Heart right ventricle (tissue), 16 donors: ENCODE measurements around the gene SUV39H2. TPM values are rescaled to one million over a fixed set of nuclear protein-coding genes. Genes with fewer than 3 reads are reported as not detected.
"Not testable (repeated sequence)": the region's sequence is repeated elsewhere in the genome, so short reads cannot be mapped to it uniquely, and the experiment has no call there.

Experiments
- ATAC-seq, 8 donors: fragments of 200-7000 bp; cut with Tn5 transposase; one replicate each; pipeline ENCODE4 v1.9.1; 2020; ENCODE audit warnings: mild to moderate bottlenecking in 8 of 8, moderate library complexity in 8 of 8, moderate number of reproducible peaks in 1 of 8
- DNase-seq, 2 donors: peaks; one replicate each; pipeline ENCODE4 v3.0.0-alpha.2; 2020
- H3K27ac ChIP-seq, 10 donors: fragments of 200-600 bp; sonication (generic) in 2 of 10; one replicate each; pipeline versions ENCODE4 v1.5.0 to v1.8.0; 2020 to 2022; ENCODE audit warnings: mild to moderate bottlenecking in 3 of 10
- H3K27me3 ChIP-seq, 7 donors: fragments of 200-600 bp; one replicate each; pipeline ENCODE4 v1.8.0; 2021 to 2022; ENCODE audit warnings: mild to moderate bottlenecking in 2 of 7
- H3K36me3 ChIP-seq, 9 donors: fragments of 200-600 bp; sonication (generic) in 1 of 9; one replicate each; pipeline versions ENCODE4 v1.5.0 to v1.8.0; 2020 to 2022; ENCODE audit warnings: mild to moderate bottlenecking in 2 of 9
- H3K4me1 ChIP-seq, 9 donors: fragments of 200-600 bp; sonication (generic) in 1 of 9; one replicate each; pipeline versions ENCODE4 v1.5.0 to v1.8.0; 2020 to 2022; ENCODE audit warnings: mild to moderate bottlenecking in 4 of 9
- H3K4me3 ChIP-seq, 10 donors: fragments of 200-600 bp; sonication (generic) in 2 of 10; one replicate each; pipeline versions ENCODE4 v1.5.0 to v1.8.0; 2020 to 2022; ENCODE audit warnings: mild to moderate bottlenecking in 7 of 10, moderate library complexity in 2 of 10
- H3K9me3 ChIP-seq, 11 donors: fragments of 200-600 bp in 10 of 11; sonication (generic) in 2 of 11; one replicate each; pipeline versions ENCODE4 v1.5.0 to v1.8.0; 2013 to 2022; ENCODE audit warnings: mild to moderate bottlenecking in 2 of 11, control low read depth in 1 of 11, moderate library complexity in 1 of 11
- CTCF ChIP-seq, 9 donors: fragments of 200-600 bp; sonication (generic) in 2 of 9; IDR thresholded peaks; one replicate each; pipeline versions ENCODE4 v1.5.0 to v1.8.0; 2021 to 2022; ENCODE audit warnings: antibody characterized with exemption in 9 of 9, mild to moderate bottlenecking in 5 of 9, moderate library complexity in 1 of 9
- WGBS, 2 donors: extraction: QIAGEN DNeasy Blood & Tissue Kit; methylation state at CpG; one replicate each; pipeline ENCODE4 v1.1.7; 2013; ENCODE audit warnings: inconsistent platforms in 1 of 2; 5-methylcytosine and 5-hydroxymethylcytosine counted together
- intact Hi-C, 10 donors: fragments of 100-400 bp; cut with DNase I; formaldehyde crosslinking; loops; one replicate each; pipeline versions ENCODE4 v1.11.1 to v1.14.2; 2022
- polyA plus RNA-seq, 2 donors: library from polyadenylated mRNA; stranded (reverse); fragments of 200-250 nt; gene quantifications; one replicate each; pipeline ENCODE4 v1.2.3, GENCODE V29; 2013
- total RNA-seq, 10 donors: library from RNA; stranded (reverse); fragmentation: NEBNext Ultra II Directional in 3 of 10; extraction: Animal tissue kit (Norgen Biotek cat#: 25700) in 3 of 10; gene quantifications; one replicate each; pipeline versions ENCODE4 v1.2.1 to v1.2.4, GENCODE V29; 2021 to 2023
- donor health status: Arrhythmogenic right ventricular cardiomyopathy.
- donor health status: ischemic (EF 13 %, LVEDD 7.1; RV severe dilation, severe dysfunction).
- donor health status: healthy with polysubstance abuse.
- donor health status: DM: no; HTN: yes; CAD: no.
- donor health status: DM: no; HTN: no; CAD: no.
- donor health status: ischemic (EF 25% LVEDD 6.9; RV normal size, moderate dysfunction).
- donor health status: ischemic (EF 25% LVEDD 5.7; RV mildly dilated, moderate dysfunction).
- donor health status: healthy.
- donor health status: DM: yes; HTN: yes; CAD: no.
- donor health status: Ischemic cardiomyopathy.
- donor health status: ischemic (EF 35%, LVEDD 5.7; RV mildly dilated, moderate dysfunction).
- donor health status: nonischemic (EF 11% LVEDD 7.7; RV severe dilation, severe dysfunction).
- donor health status: DM: yes; HTN: yes; CAD: no.
- donor health status: PGD.
- donor health status: ischemic (EF 29% LVEDD 5.4; RV normal size, mild dysfunction).
- donor health status: nonischemic (EF 23%, LVEDD 6.1; RV moderate dilation, normal function).

The SUV39H2 gene
- total and polyA plus RNA-seq, 12 donors = 1.1 to 9.1 (median 7.0) TPM

GRCh38 chr10:14904316-14904732 lies 25.7 kb downstream of the SUV39H2 start:
- no peak overlapping the region for H3K27ac ChIP-seq
- DNase-seq (no peak), ATAC-seq (no peak)
- H3K27me3 ChIP-seq = no peaks in the 10 kb centered on the region
- TF ChIP-seq CTCF (IDR thresholded peaks at IDR 0.05) = peak; percentile 19 to 60 (median 53)
- intact Hi-C loops = no loop called here
- no peaks in the 10 kb centered on the region for H3K4me1 ChIP-seq
- no peak overlapping the region for H3K4me3 ChIP-seq
- H3K36me3 ChIP-seq = peaks cover 0 to 82% (median 15%) of the 10 kb centered on the region in 9 donors
- 50 to 78% methylated on average over 1 of the region's 1 CpG for WGBS, 2 donors
- peaks cover 0 to 6% (median 0%) of the 10 kb centered on the region in 11 donors for H3K9me3 ChIP-seq

- H3K4me3 ChIP-seq = no peak overlapping the region
- no peak for TF ChIP-seq CTCF (IDR thresholded peaks at IDR 0.05)
- H3K27me3 ChIP-seq = no peaks in the 10 kb centered on the region
- H3K27ac ChIP-seq = no peak overlapping the region
- no peak for DNase-seq
- no peaks in the 10 kb centered on the region for H3K4me1 ChIP-seq
- peaks cover 0 to 81% (median 15%) of the 10 kb centered on the region in 9 donors for H3K36me3 ChIP-seq
- WGBS, 2 donors = 94 to 98% methylated on average over 2 of the region's 2 CpGs
- H3K9me3 ChIP-seq = peaks cover 0 to 6% (median 0%) of the 10 kb centered on the region in 11 donors
- intact Hi-C loops = no loop called here
- no peak for ATAC-seq
These were observed 26.2 kb downstream of the SUV39H2 start for GRCh38 chr10:14904864-14905263.

- WGBS, 2 donors = 90 to 98% methylated on average over 2 of the region's 2 CpGs
- ATAC-seq (no peak), DNase-seq (no peak)
- Histone ChIP-seq H3K27me3 (no peaks in the 10 kb centered on the region), H3K36me3 (peaks cover 0 to 82% (median 20%) of the 10 kb centered on the region in 9 donors), H3K4me3 (no peak overlapping the region), H3K4me1 (no peaks in the 10 kb centered on the region), H3K27ac (no peak overlapping the region), H3K9me3 (peaks cover 0 to 6% (median 0%) of the 10 kb centered on the region in 11 donors)
- no peak for TF ChIP-seq CTCF (IDR thresholded peaks at IDR 0.05)
- intact Hi-C loops = no loop called here
These were observed 27.2 kb downstream of the SUV39H2 start for GRCh38 chr10:14905890-14906289.

- ATAC-seq = no peak
- Histone ChIP-seq H3K27ac (no peak overlapping the region), H3K27me3 (no peaks in the 10 kb centered on the region), H3K4me1 (no peaks in the 10 kb centered on the region), H3K4me3 (no peak overlapping the region), H3K36me3 (peaks cover 0 to 84% (median 20%) of the 10 kb centered on the region in 9 donors), H3K9me3 (peaks cover 0 to 6% (median 0%) of the 10 kb centered on the region in 11 donors)
- intact Hi-C loops = no loop called here
- 98 to 100% methylated on average over 2 of the region's 2 CpGs for WGBS, 2 donors
- no peak for DNase-seq
- TF ChIP-seq CTCF (IDR thresholded peaks at IDR 0.05) = no peak
These were observed 28.1 kb downstream of the SUV39H2 start for GRCh38 chr10:14906765-14907164.

- 98% methylated on average over 4 of the region's 4 CpGs for WGBS, 2 donors
- H3K9me3 ChIP-seq, H3K27me3 ChIP-seq, H3K4me3 ChIP-seq, ATAC-seq, intact Hi-C loops, H3K27ac ChIP-seq, DNase-seq, H3K4me1 ChIP-seq: not testable (repeated sequence)
- H3K36me3 ChIP-seq = peaks cover 0 to 85% (median 20%) of the 10 kb centered on the region in 9 donors
These were observed 28.9 kb downstream of the SUV39H2 start for GRCh38 chr10:14907591-14907990.
